Measurements from ENCODE around the gene GRK1. TPM values are rescaled to one million over a fixed set of nuclear protein-coding genes. Genes with fewer than 3 reads are reported as not detected.

The GRK1 gene
- total and polyA plus RNA-seq, 2 of the 8 experiments (the other 6 are each of a cell fraction or from before 2014, with no cell fraction given) = 0.12 TPM; not detected in 1

DNA sequence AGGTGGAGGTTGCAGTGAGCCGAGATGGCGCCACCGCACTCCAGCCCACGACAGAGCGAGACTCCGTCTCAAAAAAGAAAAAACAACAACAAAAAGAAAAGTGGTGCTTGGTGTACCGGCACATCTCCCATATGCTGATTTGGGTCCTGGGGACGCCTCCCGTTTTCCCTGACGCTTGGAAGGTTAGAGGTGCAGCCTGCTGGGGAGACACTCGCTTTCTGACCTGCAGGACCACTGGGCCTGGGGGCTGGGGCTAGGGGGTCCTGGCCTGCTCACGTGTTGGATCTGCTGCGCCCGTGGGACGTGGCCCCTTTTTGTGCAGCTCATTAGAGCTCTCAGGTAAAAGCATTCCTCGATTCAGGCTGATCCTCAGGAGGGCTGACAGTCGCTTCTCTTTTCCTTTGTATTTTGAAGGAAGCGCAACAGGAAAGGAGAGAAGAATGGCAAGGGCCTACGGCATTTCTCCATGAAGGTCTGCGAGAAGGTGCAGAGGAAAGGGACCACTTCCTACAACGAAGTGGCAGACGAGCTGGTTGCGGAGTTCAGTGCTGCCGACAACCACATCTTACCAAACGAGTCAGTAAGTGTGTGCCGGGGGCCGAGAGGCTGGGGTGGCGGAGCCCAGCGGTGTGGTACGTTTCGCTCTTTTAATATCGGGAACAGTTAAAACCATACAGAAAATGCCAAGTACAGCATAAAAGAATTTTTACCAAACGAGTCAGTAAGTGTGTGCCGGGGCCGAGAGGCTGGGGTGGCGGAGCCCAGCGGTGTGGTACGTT, 34.1 kb upstream of the GRK1 start (continued):
- TF ChIP-seq CHD7 (IDR thresholded peaks at IDR 0.05; ENCODE audit: insufficient replicate concordance, low read length) (no peak), RBBP5 (IDR thresholded peaks at IDR 0.05; ENCODE audit: borderline replicate concordance, low read depth, low read length) (no peak), TAF1 (IDR thresholded peaks at IDR 0.05; ENCODE audit: low read depth, low read length) (no peak), JUND (IDR thresholded peaks at IDR 0.05; ENCODE audit: low read length) (no peak), CTBP2 (IDR thresholded peaks at IDR 0.05; ENCODE audit: borderline replicate concordance, insufficient read depth, insufficient read length, low read length) (no peak), SAP30 (IDR thresholded peaks at IDR 0.05; ENCODE audit: insufficient read depth, insufficient replicate concordance, low read length) (no peak), HDAC6 (IDR thresholded peaks at IDR 0.05; ENCODE audit: low read depth, low read length) (no peak)
- TF ChIP-seq, protein P1, sequence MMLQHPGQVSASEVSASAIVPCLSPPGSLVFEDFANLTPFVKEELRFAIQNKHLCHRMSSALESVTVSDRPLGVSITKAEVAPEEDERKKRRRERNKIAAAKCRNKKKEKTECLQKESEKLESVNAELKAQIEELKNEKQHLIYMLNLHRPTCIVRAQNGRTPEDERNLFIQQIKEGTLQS (IDR thresholded peaks at IDR 0.05; ENCODE audit: insufficient read depth, low read depth, low read length) = no peak
